HFFc6 (cell line): ENCODE data around the gene C1D. TPM values are rescaled to one million over a fixed set of nuclear protein-coding genes. Genes with fewer than 3 reads are reported as not detected.

Experiments
- DNase-seq: peaks from one replicate; pipeline ENCODE4 v3.0.0-alpha.2; 2018
- H3K27ac Mint-ChIP-seq: 2 replicates; pipeline ENCODE4 v1.8.0; 2020; ENCODE audit warnings: mild to moderate bottlenecking, mixed read lengths
- H3K27me3 Mint-ChIP-seq: 2 replicates; pipeline ENCODE4 v1.8.0; 2021; ENCODE audit warnings: mild to moderate bottlenecking, moderate library complexity, mixed read lengths; ENCODE audit not compliant: insufficient read depth
- H3K36me3 Mint-ChIP-seq: 2 replicates; pipeline ENCODE4 v1.8.0; 2021; ENCODE audit warnings: low read depth, mixed read lengths
- H3K4me1 Mint-ChIP-seq: 2 replicates; pipeline ENCODE4 v1.8.0; 2020; ENCODE audit warnings: low read depth, mixed read lengths
- H3K4me3 Mint-ChIP-seq: 2 replicates; pipeline ENCODE4 v1.8.0; 2020; ENCODE audit warnings: mild to moderate bottlenecking, moderate library complexity, mixed read lengths
- H3K9me3 Mint-ChIP-seq: 2 replicates; pipeline ENCODE4 v1.8.0; 2020; ENCODE audit warnings: mild to moderate bottlenecking, mixed read lengths
- CTCF ChIP-seq: fragments of 200-600 bp; sonication (generic); IDR thresholded peaks from 2 replicates; pipeline ENCODE4 v1.5.0; 2021; ENCODE audit warnings: antibody characterized with exemption, mild to moderate bottlenecking
- total RNA-seq, 6 experiments: library from RNA; stranded (reverse); fragmentation: NEBNext Ultra II Directional; extraction: Animal tissue kit (Norgen Biotek cat#: 25700); gene quantifications; 2 replicates in 1 of 6; 3 replicates in 5 of 6; pipeline ENCODE4 v1.2.3, GENCODE V29; 2021

The C1D gene
- total RNA-seq, 6 experiments from 2014 or later = 15.8 to 19.9 (median 18.1) TPM

GRCh38 chr2:68030529-68030928 is 32.3 kb downstream of the C1D start:
- Mint-ChIP-seq H3K36me3 (peaks cover 5% of the 10 kb centered on the region; the same call in 1 of the 2 replicates), H3K27ac (peak overlapping the region; percentile 30; the same call in 1 of the 2 replicates), H3K4me1 (peaks cover 44% of the 10 kb centered on the region), H3K9me3 (peaks cover 5% of the 10 kb centered on the region; the same call in 1 of the 2 replicates), H3K27me3 (no peaks in the 10 kb centered on the region), H3K4me3 (no peak overlapping the region)
- DNase-seq = no peak
- TF ChIP-seq CTCF = no peak

GRCh38 chr2:68027959-68028358 is 34.8 kb downstream of the C1D start:
- H3K27ac Mint-ChIP-seq = peak overlapping the region; percentile 56
- peak overlapping the region; percentile 12 for H3K4me3 Mint-ChIP-seq
- H3K36me3 Mint-ChIP-seq = peaks cover 16% of the 10 kb centered on the region
- H3K27me3 Mint-ChIP-seq = no peaks in the 10 kb centered on the region
- peak; percentile 80 for DNase-seq
- H3K4me1 Mint-ChIP-seq = peaks cover 41% of the 10 kb centered on the region
- TF ChIP-seq CTCF = no peak
- H3K9me3 Mint-ChIP-seq = peaks cover 10% of the 10 kb centered on the region; the same call in 1 of the 2 replicates

GRCh38 chr2:68024450-68024849 is 38.4 kb downstream of the C1D start:
- H3K4me1 Mint-ChIP-seq = peaks cover 35% of the 10 kb centered on the region
- H3K36me3 Mint-ChIP-seq = peaks cover 16% of the 10 kb centered on the region
- no peak for DNase-seq
- no peak overlapping the region for H3K4me3 Mint-ChIP-seq
- no peak overlapping the region for H3K27ac Mint-ChIP-seq
- TF ChIP-seq CTCF = no peak
- no peaks in the 10 kb centered on the region; the same call in 1 of the 2 replicates for H3K27me3 Mint-ChIP-seq
- peaks cover 10% of the 10 kb centered on the region; the same call in 1 of the 2 replicates for H3K9me3 Mint-ChIP-seq

- no peak overlapping the region for H3K27ac Mint-ChIP-seq
- H3K4me1 Mint-ChIP-seq = peaks cover 31% of the 10 kb centered on the region
- H3K27me3 Mint-ChIP-seq = no peaks in the 10 kb centered on the region; the same call in 1 of the 2 replicates
- TF ChIP-seq CTCF = no peak
- peaks cover 16% of the 10 kb centered on the region for H3K36me3 Mint-ChIP-seq
- H3K9me3 Mint-ChIP-seq = peaks cover 10% of the 10 kb centered on the region; the same call in 1 of the 2 replicates
- H3K4me3 Mint-ChIP-seq = no peak overlapping the region
- no peak for DNase-seq
Observed at GRCh38 chr2:68023904-68024303, 38.9 kb downstream of the C1D start.

- no peaks in the 10 kb centered on the region; the same call in 1 of the 2 replicates for H3K27me3 Mint-ChIP-seq
- no peak for DNase-seq
- TF ChIP-seq CTCF = peak; percentile 20; the same call in 1 of the 2 replicates
Observed at GRCh38 chr2:68018727-68019126, 44.1 kb downstream of the C1D start.

More at GRCh38 chr2:68018727-68019126, 44.1 kb downstream of the C1D start:
- no peak overlapping the region for H3K4me3 Mint-ChIP-seq
- no peak overlapping the region for H3K27ac Mint-ChIP-seq
- peaks cover 11% of the 10 kb centered on the region; the same call in 1 of the 2 replicates for H3K36me3 Mint-ChIP-seq
- H3K4me1 Mint-ChIP-seq = peaks cover 7% of the 10 kb centered on the region
- H3K9me3 Mint-ChIP-seq = no peaks in the 10 kb centered on the region
